ENCODE measurements around the gene TC2N. TPM values are rescaled to one million over a fixed set of nuclear protein-coding genes. Genes with fewer than 3 reads are reported as not detected.
"Not testable (repeated sequence)": the region's sequence is repeated elsewhere in the genome, so short reads cannot be mapped to it uniquely, and the experiment has no call there.

TC2N gene
- total RNA-seq, 1 donor from 2014 or later: 46.1 TPM

GRCh38 chr14:91748049-91748448 is 119.3 kb downstream of the TC2N start:
- Histone ChIP-seq H3K27me3 (ENCODE audit: control insufficient read depth, insufficient read depth, low read length) (no peaks in the 10 kb centered on the region), H3K4me3 (ENCODE audit: low read depth, low read length) (no peak overlapping the region), H3K36me3 (ENCODE audit: control insufficient read depth, insufficient read depth, low read length) (no peaks in the 10 kb centered on the region)
- DNase-seq (ENCODE audit: low read depth) (no peak), FAIRE-seq (no peak)
- TF ChIP-seq, protein P1, sequence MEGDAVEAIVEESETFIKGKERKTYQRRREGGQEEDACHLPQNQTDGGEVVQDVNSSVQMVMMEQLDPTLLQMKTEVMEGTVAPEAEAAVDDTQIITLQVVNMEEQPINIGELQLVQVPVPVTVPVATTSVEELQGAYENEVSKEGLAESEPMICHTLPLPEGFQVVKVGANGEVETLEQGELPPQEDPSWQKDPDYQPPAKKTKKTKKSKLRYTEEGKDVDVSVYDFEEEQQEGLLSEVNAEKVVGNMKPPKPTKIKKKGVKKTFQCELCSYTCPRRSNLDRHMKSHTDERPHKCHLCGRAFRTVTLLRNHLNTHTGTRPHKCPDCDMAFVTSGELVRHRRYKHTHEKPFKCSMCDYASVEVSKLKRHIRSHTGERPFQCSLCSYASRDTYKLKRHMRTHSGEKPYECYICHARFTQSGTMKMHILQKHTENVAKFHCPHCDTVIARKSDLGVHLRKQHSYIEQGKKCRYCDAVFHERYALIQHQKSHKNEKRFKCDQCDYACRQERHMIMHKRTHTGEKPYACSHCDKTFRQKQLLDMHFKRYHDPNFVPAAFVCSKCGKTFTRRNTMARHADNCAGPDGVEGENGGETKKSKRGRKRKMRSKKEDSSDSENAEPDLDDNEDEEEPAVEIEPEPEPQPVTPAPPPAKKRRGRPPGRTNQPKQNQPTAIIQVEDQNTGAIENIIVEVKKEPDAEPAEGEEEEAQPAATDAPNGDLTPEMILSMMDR (IDR thresholded peaks at IDR 0.05; ENCODE audit: insufficient read depth, low read length, severe bottlenecking): no peak

- Histone ChIP-seq H3K4me3 (ENCODE audit: low read depth, low read length) (no peak overlapping the region), H3K36me3 (ENCODE audit: control insufficient read depth, insufficient read depth, low read length) (no peaks in the 10 kb centered on the region), H3K27me3 (ENCODE audit: control insufficient read depth, insufficient read depth, low read length) (no peaks in the 10 kb centered on the region)
- peak; percentile 83 for DNase-seq (ENCODE audit: low read depth)
- TF ChIP-seq, protein P1 (IDR thresholded peaks at IDR 0.05; ENCODE audit: insufficient read depth, low read length, severe bottlenecking): no peak
- FAIRE-seq: no peak
Measured at GRCh38 chr14:91745344-91745743, 122.0 kb downstream of the TC2N start.

GRCh38 chr14:91744068-91744480 is 123.3 kb downstream of the TC2N start:
- Histone ChIP-seq H3K27me3 (ENCODE audit: control insufficient read depth, insufficient read depth, low read length) (no peaks in the 10 kb centered on the region), H3K4me3 (ENCODE audit: low read depth, low read length) (no peak overlapping the region), H3K36me3 (ENCODE audit: control insufficient read depth, insufficient read depth, low read length) (no peaks in the 10 kb centered on the region)
- peak; percentile 88 for DNase-seq (ENCODE audit: low read depth)
- FAIRE-seq: no peak
- TF ChIP-seq, protein P1 (IDR thresholded peaks at IDR 0.05; ENCODE audit: insufficient read depth, low read length, severe bottlenecking): no peak

DNA sequence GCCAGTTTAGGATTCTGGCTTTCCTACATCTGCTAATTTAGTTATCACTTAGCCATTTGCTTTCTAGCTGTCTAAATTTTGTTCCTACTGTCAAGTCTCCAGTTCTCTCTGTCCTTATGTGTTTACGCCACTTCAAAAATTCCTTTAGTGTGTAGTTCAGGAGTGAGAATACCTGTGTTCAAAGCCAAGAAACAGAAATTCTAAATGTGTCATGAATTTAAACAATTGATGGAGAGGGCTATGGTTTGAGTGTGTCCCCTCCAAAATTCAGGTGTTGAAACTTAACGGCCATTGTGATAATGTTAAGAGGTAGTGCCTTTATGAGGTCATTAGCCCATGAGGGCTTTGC is 124.1 kb downstream of the TC2N start:
- Histone ChIP-seq H3K36me3 (ENCODE audit: control insufficient read depth, insufficient read depth, low read length) (no peaks in the 10 kb centered on the region), H3K4me3 (ENCODE audit: low read depth, low read length) (no peak overlapping the region), H3K27me3 (ENCODE audit: control insufficient read depth, insufficient read depth, low read length) (no peaks in the 10 kb centered on the region)
- FAIRE-seq (no peak), DNase-seq (ENCODE audit: low read depth) (no peak)
- TF ChIP-seq, protein P1 (IDR thresholded peaks at IDR 0.05; ENCODE audit: insufficient read depth, low read length, severe bottlenecking): no peak

- no peak for FAIRE-seq
Measured at GRCh38 chr14:91742621-91743304, 124.6 kb downstream of the TC2N start.

GRCh38 chr14:91739867-91740266 is 127.5 kb downstream of the TC2N start:
- H3K4me3 ChIP-seq (ENCODE audit: low read depth, low read length); H3K27me3 ChIP-seq (ENCODE audit: control insufficient read depth, insufficient read depth, low read length); DNase-seq (ENCODE audit: low read depth); H3K36me3 ChIP-seq (ENCODE audit: control insufficient read depth, insufficient read depth, low read length); FAIRE-seq: not testable (repeated sequence)

More at GRCh38 chr14:91742621-91743304, 124.6 kb downstream of the TC2N start:
- Histone ChIP-seq H3K36me3 (ENCODE audit: control insufficient read depth, insufficient read depth, low read length) (no peaks in the 10 kb centered on the region), H3K4me3 (ENCODE audit: low read depth, low read length) (no peak overlapping the region), H3K27me3 (ENCODE audit: control insufficient read depth, insufficient read depth, low read length) (no peaks in the 10 kb centered on the region)
- no peak for DNase-seq (ENCODE audit: low read depth)
- TF ChIP-seq, protein P1 (IDR thresholded peaks at IDR 0.05; ENCODE audit: insufficient read depth, low read length, severe bottlenecking): no peak
